Ovary (tissue), 9 donors: Measurements from ENCODE around the gene TNP2. TPM values are rescaled to one million over a fixed set of nuclear protein-coding genes. Genes with fewer than 3 reads are reported as not detected.

Experiments used
- DNase-seq, 5 donors: peaks; one replicate each; pipeline ENCODE4 v3.0.0-alpha.2; 2019 to 2020
- H3K27ac ChIP-seq, 2 donors: fragments of 200-600 bp; one replicate each; pipeline versions ENCODE4 v1.5.1 to v1.8.0; 2019 to 2022
- H3K27me3 ChIP-seq: fragments of 200-600 bp; one replicate; pipeline ENCODE4 v1.8.0; 2022
- H3K36me3 ChIP-seq: fragments of 200-600 bp; sonication (generic); one replicate; pipeline ENCODE4 v1.5.1; 2019
- H3K4me1 ChIP-seq: one replicate; pipeline ENCODE4 v1.8.1; 2013; ENCODE audit warnings: mild to moderate bottlenecking, moderate library complexity; ENCODE audit not compliant: insufficient read depth
- H3K4me3 ChIP-seq: fragments of 200-600 bp; sonication (generic); one replicate; pipeline ENCODE4 v1.5.1; 2017
- H3K9me3 ChIP-seq, 2 donors: fragments of 200-600 bp in 1 of 2; sonication (generic) in 1 of 2; one replicate each; pipeline versions ENCODE4 v1.5.1 to v1.8.1; 2013 to 2019; ENCODE audit warnings: mild to moderate bottlenecking in 1 of 2, moderate library complexity in 1 of 2
- CTCF ChIP-seq, 3 donors: fragments of 450-650 bp in 2 of 3; fragments of 200-600 bp in 1 of 3; IDR thresholded peaks; one replicate each; pipeline versions ENCODE4 v1.5.1 to v1.8.0; 2016 to 2022; ENCODE audit warnings: antibody characterized with exemption in 3 of 3, mild to moderate bottlenecking in 1 of 3
- EP300 ChIP-seq: sonication (generic); formaldehyde crosslinking; IDR thresholded peaks from one replicate; pipeline ENCODE4 v1.6.1; 2017; ENCODE audit warnings: antibody characterized with exemption
- POLR2A ChIP-seq: fragments of 450-650 bp; IDR thresholded peaks from one replicate; pipeline ENCODE4 v1.6.1; 2017; ENCODE audit warnings: antibody characterized with exemption, mild to moderate bottlenecking, moderate library complexity
- WGBS, 3 donors: extraction: QIAGEN DNeasy Blood & Tissue Kit in 1 of 3; methylation state at CpG; one replicate each; pipeline versions ENCODE4 v1.1.5 to v1.1.7; 2013 to 2017; 5-methylcytosine and 5-hydroxymethylcytosine counted together
- intact Hi-C, 4 donors: fragments of 100-400 bp; cut with DNase I; formaldehyde crosslinking; loops; one replicate each; pipeline versions ENCODE4 v1.11.0 to v1.15.1; 2022 to 2023
- polyA plus RNA-seq, 2 donors: library from polyadenylated mRNA; stranded (reverse); fragments of 200-250 nt in 1 of 2; fragments of 350-450 nt in 1 of 2; fragmentation: Illumina TruSeq in 1 of 2; extraction: RNeasy Lipid Tissue Mini Kit (QIAGEN cat#74804) in 1 of 2; gene quantifications; one replicate each; pipeline ENCODE4 v1.2.3, GENCODE V29; 2013 to 2014
- total RNA-seq, 7 donors: library from RNA; depleted of rRNA in 2 of 7; stranded (reverse); fragments of >200 nt in 2 of 7; fragmentation: NEBNext Ultra II Directional in 3 of 7; extraction: Animal tissue kit (Norgen Biotek cat#: 25700) in 3 of 7; gene quantifications; one replicate each; pipeline versions ENCODE4 v1.1.0 to v1.2.4, GENCODE V29; 2016 to 2023
- donor health status: DM: no; HTN: no; CAD: no; lungs with moderate emphysema.
- donor health status: DM: no; HTN: no; CAD: no.
- donor health status: Bipolar disorder and iron deficiency.
- donor health status: DM: yes; HTN: yes; CAD: no.
- donor health status: DM: no; HTN: no; CAD: no.
- donor health status: DM: yes; HTN: yes; CAD: no.

TNP2 gene
- total and polyA plus RNA-seq, 9 donors, result not detected

- H3K27ac ChIP-seq, result no peak overlapping the region
- H3K36me3 ChIP-seq, result no peaks in the 10 kb centered on the region
- WGBS, 3 donors, result 87 to 90% (median 89%) methylated on average over 61 to 63 of the region's 63 CpGs
- intact Hi-C loops, result loop anchor here in 2 of 4 donors (10.0 kb wide), 1 partner anchor 95 kb away; the partner anchor contains the start of gene RMI2 (in 2 of the 2)
- H3K27me3 ChIP-seq, result no peaks in the 10 kb centered on the region
- peaks cover under 1% of the 10 kb centered on the region for H3K4me1 ChIP-seq
- no peak for TF ChIP-seq CTCF (IDR thresholded peaks at IDR 0.05)
- no peak for TF ChIP-seq EP300
- no peak for TF ChIP-seq POLR2A
- H3K4me3 ChIP-seq, result no peak overlapping the region
- no peak for DNase-seq
- no peaks in the 10 kb centered on the region for H3K9me3 ChIP-seq
Observed at GRCh38 chr16:11249233-11250061, 19.7 kb downstream of the TNP2 start.

DNA sequence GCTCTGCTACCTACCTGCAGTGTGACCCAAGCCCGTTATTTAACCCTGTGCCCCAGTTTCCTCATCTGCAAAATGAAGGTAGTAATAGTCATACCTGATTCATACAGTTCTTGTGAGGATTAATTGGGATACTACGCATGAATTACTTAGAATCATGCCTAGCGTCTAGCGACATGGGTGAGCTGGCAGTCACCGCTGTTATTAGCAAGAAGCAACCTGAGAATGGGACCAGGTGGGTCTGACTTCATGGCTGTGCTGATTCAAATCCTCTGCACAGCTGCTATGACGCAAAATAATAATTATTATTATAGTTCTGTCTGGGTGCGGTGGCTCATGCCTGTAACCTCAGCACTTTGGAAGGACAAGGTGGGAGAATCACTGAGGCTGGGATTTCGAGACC lies 21.0 kb downstream of the TNP2 start:
- Histone ChIP-seq H3K27ac (no peak overlapping the region), H3K4me1 (no peaks in the 10 kb centered on the region), H3K4me3 (no peak overlapping the region), H3K27me3 (no peaks in the 10 kb centered on the region), H3K9me3 (no peaks in the 10 kb centered on the region), H3K36me3 (no peaks in the 10 kb centered on the region)
- TF ChIP-seq POLR2A (no peak), CTCF (IDR thresholded peaks at IDR 0.05) (no peak), EP300 (no peak)
- intact Hi-C loops, result no loop called here
- no peak for DNase-seq
- WGBS, 3 donors, result 94 to 95% (median 94%) methylated on average over 8 of the region's 8 CpGs

DNA sequence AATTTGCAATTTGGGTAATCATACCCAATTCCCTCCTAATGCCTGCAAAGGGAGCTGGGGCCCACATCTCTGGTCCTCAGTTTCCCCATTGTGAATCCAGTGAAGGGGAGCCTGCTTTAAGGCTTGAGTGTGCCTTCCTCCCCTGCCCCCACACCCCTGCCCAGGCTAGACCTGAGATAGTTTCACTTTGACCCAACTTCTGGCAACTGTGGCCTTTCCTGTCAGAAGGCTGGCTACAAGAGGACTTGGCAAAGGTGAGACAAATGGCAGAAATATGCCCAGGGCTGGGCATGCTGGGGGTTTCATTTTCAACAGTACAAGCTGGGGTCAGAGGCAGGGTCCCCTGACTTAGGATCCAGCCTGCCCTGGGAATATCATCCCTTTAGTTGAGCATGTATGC lies 23.1 kb downstream of the TNP2 start:
- intact Hi-C loops, result no loop called here
- TF ChIP-seq CTCF (IDR thresholded peaks at IDR 0.05) (no peak), POLR2A (no peak), EP300 (no peak)

DNA sequence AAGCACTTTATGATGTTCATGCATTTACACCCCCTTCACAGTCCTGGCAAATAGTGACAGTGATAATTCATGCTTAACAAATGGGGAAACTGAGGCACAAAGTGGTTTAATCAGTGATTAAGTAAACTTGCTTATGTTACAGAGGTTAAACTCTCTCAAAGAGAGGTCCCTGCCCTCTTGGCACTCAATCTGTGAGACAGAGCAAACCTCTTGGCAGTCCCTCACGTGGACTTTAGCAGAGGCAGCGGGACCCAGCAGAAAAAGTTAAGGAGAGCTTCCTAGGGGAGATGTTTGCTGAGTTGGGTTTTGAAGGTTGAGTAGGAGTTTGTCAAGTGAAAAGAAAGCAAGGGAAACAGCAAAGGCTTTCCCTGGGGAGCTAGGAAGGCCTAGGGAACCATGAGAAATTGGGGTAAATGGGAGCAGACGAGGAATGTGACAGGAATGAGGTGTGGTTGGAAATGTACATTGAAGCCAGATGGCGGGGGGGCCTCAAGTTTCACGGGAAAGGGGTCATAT lies 23.8 kb downstream of the TNP2 start:
- TF ChIP-seq CTCF (IDR thresholded peaks at IDR 0.05) (no peak), POLR2A (no peak), EP300 (no peak)
- DNase-seq, result no peak
- intact Hi-C loops, result no loop called here
- Histone ChIP-seq H3K27ac (no peak overlapping the region), H3K4me1 (no peaks in the 10 kb centered on the region), H3K4me3 (no peak overlapping the region), H3K9me3 (no peaks in the 10 kb centered on the region), H3K27me3 (no peaks in the 10 kb centered on the region), H3K36me3 (no peaks in the 10 kb centered on the region)
- WGBS, 3 donors, result 79 to 81% (median 81%) methylated on average over 5 of the region's 5 CpGs

More for the DNA sequence above, 23.1 kb downstream of the TNP2 start:
- Histone ChIP-seq H3K27me3 (no peaks in the 10 kb centered on the region), H3K36me3 (no peaks in the 10 kb centered on the region), H3K4me1 (no peaks in the 10 kb centered on the region), H3K4me3 (no peak overlapping the region), H3K27ac (no peak overlapping the region), H3K9me3 (no peaks in the 10 kb centered on the region)
- DNase-seq, result no peak
